GM19468 (cell line): ENCODE results near the gene LRRC28.
"Not testable (repeated sequence)": the region's sequence is repeated elsewhere in the genome, so short reads cannot be mapped to it uniquely, and the experiment has no call there.

Source experiments
- ATAC-seq: cut with Tn5 transposase; IDR thresholded peaks from one replicate; pipeline ENCODE4 v1.9.1; 2021; ENCODE audit warnings: mild to moderate bottlenecking, moderate library complexity, moderate number of reproducible peaks; ENCODE audit not compliant: unreplicated experiment; ENCODE audit errors: extremely low read depth

The LRRC28 gene

GRCh38 chr15:99385005-99385669 is 133.9 kb downstream of the LRRC28 start:
- no peak for ATAC-seq

- ATAC-seq = no peak
These were observed 134.6 kb downstream of the LRRC28 start for GRCh38 chr15:99385865-99386264.

- ATAC-seq = no peak
These were observed 135.1 kb downstream of the LRRC28 start for GRCh38 chr15:99386391-99386790.

GRCh38 chr15:99387421-99388168 is 136.3 kb downstream of the LRRC28 start:
- no peak for ATAC-seq

- no peak for ATAC-seq
These were observed 139.4 kb downstream of the LRRC28 start for GRCh38 chr15:99390667-99391066.

GRCh38 chr15:99393641-99394040 is 142.4 kb downstream of the LRRC28 start:
- ATAC-seq = no peak

- no peak for ATAC-seq
These were observed 145.1 kb downstream of the LRRC28 start for GRCh38 chr15:99396375-99396774.

GRCh38 chr15:99399061-99399460 is 147.8 kb downstream of the LRRC28 start:
- ATAC-seq = no peak

- no peak for ATAC-seq
These were observed 148.3 kb downstream of the LRRC28 start for GRCh38 chr15:99399618-99400017.

- not testable (repeated sequence) for ATAC-seq
These were observed 149.9 kb downstream of the LRRC28 start for GRCh38 chr15:99401216-99401615.

GRCh38 chr15:99402014-99402729 is 150.9 kb downstream of the LRRC28 start:
- no peak for ATAC-seq

- ATAC-seq = no peak
These were observed 152.3 kb downstream of the LRRC28 start for GRCh38 chr15:99403597-99403996.

- no peak for ATAC-seq
These were observed 153.2 kb downstream of the LRRC28 start for GRCh38 chr15:99404454-99404853.

GRCh38 chr15:99406120-99406519 is 154.8 kb downstream of the LRRC28 start:
- ATAC-seq = no peak

GRCh38 chr15:99406716-99407487 is 155.6 kb downstream of the LRRC28 start:
- no peak for ATAC-seq

GRCh38 chr15:99407716-99408115 is 156.4 kb downstream of the LRRC28 start:
- no peak for ATAC-seq

GRCh38 chr15:99408236-99409096 is 157.2 kb downstream of the LRRC28 start:
- no peak for ATAC-seq

- no peak for ATAC-seq
These were observed 157.8 kb downstream of the LRRC28 start for GRCh38 chr15:99409097-99409473.

GRCh38 chr15:99409560-99409959 is 158.3 kb downstream of the LRRC28 start:
- ATAC-seq = no peak

- no peak for ATAC-seq
These were observed 159.2 kb downstream of the LRRC28 start for GRCh38 chr15:99410477-99410876.
